ENCODE results near the gene TMEM151B. TPM values are rescaled to one million over a fixed set of nuclear protein-coding genes. Genes with fewer than 3 reads are reported as not detected.
"Not testable (repeated sequence)": the region's sequence is repeated elsewhere in the genome, so short reads cannot be mapped to it uniquely, and the experiment has no call there.

TMEM151B gene
- total RNA-seq, 2 donors from 2014 or later, result 0.05 to 0.19 TPM

GRCh38 chr6:44316481-44316880, 46.2 kb downstream of the TMEM151B start:
- no peak overlapping the region for H3K4me3 Mint-ChIP-seq
- ATAC-seq (replicated peaks), result no peak
- no peak overlapping the region for H3K27ac Mint-ChIP-seq
- peaks cover 9% of the 10 kb centered on the region for H3K36me3 Mint-ChIP-seq (ENCODE audit: low read depth)
- no peaks in the 10 kb centered on the region for H3K9me3 Mint-ChIP-seq
- peaks cover 14% of the 10 kb centered on the region for H3K4me1 Mint-ChIP-seq
- peaks cover 29% of the 10 kb centered on the region for H3K27me3 Mint-ChIP-seq

GRCh38 chr6:44317136-44317631, 46.9 kb downstream of the TMEM151B start:
- H3K9me3 Mint-ChIP-seq; H3K27ac Mint-ChIP-seq; H3K36me3 Mint-ChIP-seq (ENCODE audit: low read depth); H3K4me1 Mint-ChIP-seq; H3K4me3 Mint-ChIP-seq; ATAC-seq (replicated peaks): not testable (repeated sequence)
- H3K27me3 Mint-ChIP-seq, result peaks cover 29% of the 10 kb centered on the region

- ATAC-seq (replicated peaks), result no peak
- Mint-ChIP-seq H3K27me3 (peaks cover 29% of the 10 kb centered on the region), H3K9me3 (no peaks in the 10 kb centered on the region), H3K36me3 (ENCODE audit: low read depth) (no peaks in the 10 kb centered on the region), H3K4me3 (no peak overlapping the region), H3K27ac (no peak overlapping the region), H3K4me1 (no peaks in the 10 kb centered on the region)
Measured at GRCh38 chr6:44321210-44321609, 51.0 kb downstream of the TMEM151B start.

- Mint-ChIP-seq H3K27ac (no peak overlapping the region), H3K27me3 (peaks cover 25% of the 10 kb centered on the region), H3K4me3 (no peak overlapping the region), H3K36me3 (ENCODE audit: low read depth) (no peaks in the 10 kb centered on the region), H3K9me3 (no peaks in the 10 kb centered on the region), H3K4me1 (no peaks in the 10 kb centered on the region)
- ATAC-seq (replicated peaks), result no peak
Measured at GRCh38 chr6:44327096-44327495, 56.8 kb downstream of the TMEM151B start.

- Mint-ChIP-seq H3K27ac (no peak overlapping the region), H3K27me3 (peaks cover 30% of the 10 kb centered on the region), H3K9me3 (no peaks in the 10 kb centered on the region), H3K4me3 (no peak overlapping the region), H3K36me3 (ENCODE audit: low read depth) (no peaks in the 10 kb centered on the region), H3K4me1 (no peaks in the 10 kb centered on the region)
- ATAC-seq (replicated peaks), result no peak
Measured at GRCh38 chr6:44327760-44328159, 57.5 kb downstream of the TMEM151B start.

- ATAC-seq (replicated peaks); H3K4me3 Mint-ChIP-seq; H3K9me3 Mint-ChIP-seq; H3K36me3 Mint-ChIP-seq (ENCODE audit: low read depth); H3K4me1 Mint-ChIP-seq; H3K27ac Mint-ChIP-seq: not testable (repeated sequence)
- H3K27me3 Mint-ChIP-seq, result peaks cover 34% of the 10 kb centered on the region
Measured at GRCh38 chr6:44328203-44328602, 58.0 kb downstream of the TMEM151B start.

GRCh38 chr6:44329858-44330257, 59.6 kb downstream of the TMEM151B start:
- Mint-ChIP-seq H3K36me3 (ENCODE audit: low read depth) (no peaks in the 10 kb centered on the region), H3K9me3 (no peaks in the 10 kb centered on the region), H3K4me3 (no peak overlapping the region), H3K4me1 (no peaks in the 10 kb centered on the region), H3K27me3 (peaks cover 35% of the 10 kb centered on the region), H3K27ac (no peak overlapping the region)
- ATAC-seq (replicated peaks), result no peak

- Mint-ChIP-seq H3K9me3 (no peaks in the 10 kb centered on the region), H3K36me3 (ENCODE audit: low read depth) (no peaks in the 10 kb centered on the region), H3K4me1 (no peaks in the 10 kb centered on the region), H3K27me3 (peaks cover 35% of the 10 kb centered on the region), H3K4me3 (no peak overlapping the region), H3K27ac (no peak overlapping the region)
- no peak for ATAC-seq (replicated peaks)
Measured at GRCh38 chr6:44332585-44332984, 62.3 kb downstream of the TMEM151B start.

GRCh38 chr6:44333273-44333919, 63.1 kb downstream of the TMEM151B start:
- Mint-ChIP-seq H3K9me3 (no peaks in the 10 kb centered on the region), H3K27ac (no peak overlapping the region)

GRCh38 chr6:44333942-44334341, 63.7 kb downstream of the TMEM151B start:
- no peaks in the 10 kb centered on the region for H3K36me3 Mint-ChIP-seq (ENCODE audit: low read depth)
- no peak overlapping the region for H3K4me3 Mint-ChIP-seq
- no peaks in the 10 kb centered on the region for H3K9me3 Mint-ChIP-seq
- H3K27me3 Mint-ChIP-seq, result peaks cover 26% of the 10 kb centered on the region
- ATAC-seq (replicated peaks), result no peak
- no peaks in the 10 kb centered on the region for H3K4me1 Mint-ChIP-seq
- no peak overlapping the region for H3K27ac Mint-ChIP-seq

More at GRCh38 chr6:44333273-44333919, 63.1 kb downstream of the TMEM151B start:
- Mint-ChIP-seq H3K27me3 (peaks cover 30% of the 10 kb centered on the region), H3K36me3 (ENCODE audit: low read depth) (no peaks in the 10 kb centered on the region), H3K4me1 (no peaks in the 10 kb centered on the region), H3K4me3 (no peak overlapping the region)
- no peak for ATAC-seq (replicated peaks)

- Mint-ChIP-seq H3K4me3 (no peak overlapping the region), H3K36me3 (ENCODE audit: low read depth) (no peaks in the 10 kb centered on the region), H3K4me1 (no peaks in the 10 kb centered on the region), H3K27ac (no peak overlapping the region), H3K27me3 (peaks cover 12% of the 10 kb centered on the region), H3K9me3 (no peaks in the 10 kb centered on the region)
- no peak for ATAC-seq (replicated peaks)
Measured at GRCh38 chr6:44335631-44336030, 65.4 kb downstream of the TMEM151B start.

- H3K4me1 Mint-ChIP-seq, result no peaks in the 10 kb centered on the region
- peak; percentile 83 for ATAC-seq (replicated peaks)
- H3K27ac Mint-ChIP-seq, result no peak overlapping the region
- H3K27me3 Mint-ChIP-seq, result peaks cover 17% of the 10 kb centered on the region
- no peaks in the 10 kb centered on the region for H3K36me3 Mint-ChIP-seq (ENCODE audit: low read depth)
- H3K4me3 Mint-ChIP-seq, result no peak overlapping the region
- H3K9me3 Mint-ChIP-seq, result no peaks in the 10 kb centered on the region
Measured at GRCh38 chr6:44338228-44339122, 68.2 kb downstream of the TMEM151B start.

- no peak overlapping the region for H3K27ac Mint-ChIP-seq
- H3K27me3 Mint-ChIP-seq, result peaks cover 25% of the 10 kb centered on the region
- no peak overlapping the region for H3K4me3 Mint-ChIP-seq
- ATAC-seq (replicated peaks), result no peak
- no peaks in the 10 kb centered on the region for H3K36me3 Mint-ChIP-seq (ENCODE audit: low read depth)
- H3K4me1 Mint-ChIP-seq, result no peaks in the 10 kb centered on the region
- H3K9me3 Mint-ChIP-seq, result no peaks in the 10 kb centered on the region
Measured at GRCh38 chr6:44339301-44339700, 69.1 kb downstream of the TMEM151B start.

- H3K27me3 Mint-ChIP-seq, result peaks cover 32% of the 10 kb centered on the region
Measured at GRCh38 chr6:44339763-44340625, 69.7 kb downstream of the TMEM151B start.

More at GRCh38 chr6:44339763-44340625, 69.7 kb downstream of the TMEM151B start:
- Mint-ChIP-seq H3K4me3 (no peak overlapping the region), H3K27ac (no peak overlapping the region), H3K9me3 (no peaks in the 10 kb centered on the region), H3K4me1 (no peaks in the 10 kb centered on the region), H3K36me3 (ENCODE audit: low read depth) (no peaks in the 10 kb centered on the region)
- ATAC-seq (replicated peaks), result peak; percentile 87

Measured in activated T-helper 17 cell treated with anti-CD3 and anti-CD28 coated beads, Interleukin-2, amount 50 U/mL, for 72 hours (primary cell).